Renal cortical epithelial cell (primary cell): ENCODE data around the gene OR51A4. TPM values are rescaled to one million over a fixed set of nuclear protein-coding genes. Genes with fewer than 3 reads are reported as not detected.
A peak's percentile ranks its signal among the peaks of the same experiment; 100 is the strongest.
"Not testable (repeated sequence)": the region's sequence is repeated elsewhere in the genome, so short reads cannot be mapped to it uniquely, and the experiment has no call there.

ENCODE experiments used
- DNase-seq: peaks from one replicate; pipeline ENCODE4 v3.0.0-alpha.2; 2011; ENCODE audit warnings: low read depth
- total RNA-seq: library from RNA; depleted of rRNA; stranded (reverse); fragments of >200 nt; gene quantifications from 2 replicates; pipeline ENCODE4 v1.2.3, GENCODE V29; 2014

Gene OR51A4
- total RNA-seq, result not detected in 2 replicates

GRCh38 chr11:4947505-4947904 is at the start of gene OR51A4:
OR51A4 (minus strand) TSS chr11:4947605; CDS start chr11:4947100, 505 bp downstream.
- no peak for DNase-seq

- no peak for DNase-seq
Measured at GRCh38 chr11:4994551-4994950, 47.1 kb upstream of the OR51A4 start, which contains the start of gene OR51L1. OR51L1 (plus strand) TSS chr11:4994851; CDS start chr11:4998983, 4,132 bp downstream.

DNA sequence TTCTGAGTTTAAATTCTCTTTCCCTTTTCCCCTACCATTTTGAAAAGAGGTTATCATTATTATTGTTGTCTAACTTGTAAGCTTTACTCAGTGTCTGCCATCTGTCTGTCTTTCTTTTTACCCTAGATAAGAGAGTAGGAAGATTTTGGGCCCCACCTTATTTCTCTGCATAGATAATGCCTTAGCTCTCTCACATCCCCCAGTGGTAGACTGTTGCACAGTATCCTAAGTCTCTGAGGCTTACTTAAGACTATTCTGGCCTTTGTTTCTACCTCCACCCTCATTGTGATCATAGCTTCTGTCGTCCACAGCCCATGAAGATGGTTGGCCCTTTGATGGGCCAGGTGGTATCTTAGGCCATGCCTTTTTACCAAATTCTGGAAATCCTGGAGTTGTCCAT is 43.7 kb upstream of the OR51A4 start:
- DNase-seq, result peak; percentile 20

DNA sequence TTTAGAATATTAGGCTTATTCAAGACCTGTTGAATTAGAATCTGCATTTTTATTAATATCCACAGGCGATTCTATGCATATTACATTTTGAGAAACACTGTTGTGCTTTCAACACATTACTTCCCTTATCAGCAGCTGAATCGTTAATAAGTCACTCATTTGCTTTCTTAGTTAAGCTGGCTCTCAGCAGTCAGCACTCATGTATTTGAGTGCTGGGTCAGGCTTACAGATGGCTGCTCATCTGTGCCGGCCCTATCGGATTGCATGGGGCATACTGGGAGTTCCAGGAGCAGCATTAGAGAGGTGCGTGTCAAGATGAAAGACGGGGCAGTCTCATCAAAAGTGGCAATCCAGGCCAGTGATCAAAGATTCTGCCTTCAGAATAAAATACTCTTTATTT is 36.4 kb upstream of the OR51A4 start:
- DNase-seq, result peak; percentile 87

DNA sequence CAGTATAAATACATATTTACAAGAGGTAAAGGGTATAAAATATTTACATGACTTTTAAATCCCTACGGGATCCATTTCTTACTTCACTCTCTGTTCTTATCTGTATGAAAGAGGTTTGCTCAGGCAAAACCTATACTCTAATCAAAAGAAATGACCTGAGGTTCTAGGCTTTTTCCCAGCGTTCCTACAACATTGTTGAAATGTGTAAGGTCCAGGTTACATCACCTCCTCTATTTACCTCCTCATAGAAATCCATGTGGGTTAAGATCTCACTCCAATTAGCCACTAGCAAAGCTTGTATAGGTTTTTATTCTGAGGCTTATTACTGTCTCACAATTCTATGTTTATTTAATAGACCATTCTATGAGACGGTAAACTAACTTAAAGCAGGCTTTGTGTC is 35.3 kb upstream of the OR51A4 start:
- no peak for DNase-seq

DNA sequence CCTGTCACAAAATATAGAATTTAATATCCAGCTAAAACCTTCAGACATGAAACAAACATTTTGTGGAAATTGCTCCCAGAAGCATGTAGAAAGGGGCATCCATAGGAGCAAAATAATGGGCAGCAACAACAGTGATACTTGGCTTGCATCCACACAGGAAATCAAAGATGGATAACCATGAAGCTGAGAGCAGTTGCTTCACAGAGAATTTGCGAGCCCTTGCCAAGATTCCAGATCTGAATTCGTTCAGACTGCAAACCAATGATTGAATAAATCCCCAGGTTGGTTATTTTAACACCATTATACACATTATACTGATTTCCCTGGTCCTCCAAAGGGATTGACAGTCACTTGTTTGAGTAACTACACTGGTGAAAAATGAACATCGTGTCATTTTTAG is 31.6 kb upstream of the OR51A4 start:
- no peak for DNase-seq

GRCh38 chr11:4975436-4975835 is 28.0 kb upstream of the OR51A4 start:
- DNase-seq, result peak; percentile 34

DNA sequence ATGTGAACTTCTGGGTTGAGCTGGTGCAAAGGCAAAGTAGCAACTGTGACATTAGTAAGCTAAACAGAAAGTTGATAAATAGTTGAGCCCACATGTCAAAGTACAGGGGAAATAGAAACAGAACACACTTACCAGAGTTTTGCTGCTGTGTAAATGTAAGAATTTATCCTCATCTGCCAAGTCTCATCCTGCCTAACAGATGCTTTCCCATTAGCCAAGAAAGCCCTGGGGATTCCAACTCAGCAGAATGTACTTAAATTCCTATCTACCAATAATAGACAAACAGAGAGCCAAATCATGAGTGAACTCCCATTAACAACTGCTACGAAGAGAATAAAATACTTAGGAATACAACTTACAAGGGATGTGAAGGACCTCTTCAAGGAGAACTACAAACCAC is 15.4 kb upstream of the OR51A4 start:
- DNase-seq, result no peak

GRCh38 chr11:4960877-4961276 is 13.5 kb upstream of the OR51A4 start:
- no peak for DNase-seq

- DNase-seq, result no peak
Measured at GRCh38 chr11:4957396-4957795, 10.0 kb upstream of the OR51A4 start.

- not testable (repeated sequence) for DNase-seq
Measured at GRCh38 chr11:4955613-4956012, 8.2 kb upstream of the OR51A4 start, which contains the start of gene OR51A2. OR51A2 (minus strand) TSS chr11:4955713; CDS start chr11:4955713, 0 bp downstream.

GRCh38 chr11:4936745-4937144 is 10.7 kb downstream of the OR51A4 start:
- no peak for DNase-seq

DNA sequence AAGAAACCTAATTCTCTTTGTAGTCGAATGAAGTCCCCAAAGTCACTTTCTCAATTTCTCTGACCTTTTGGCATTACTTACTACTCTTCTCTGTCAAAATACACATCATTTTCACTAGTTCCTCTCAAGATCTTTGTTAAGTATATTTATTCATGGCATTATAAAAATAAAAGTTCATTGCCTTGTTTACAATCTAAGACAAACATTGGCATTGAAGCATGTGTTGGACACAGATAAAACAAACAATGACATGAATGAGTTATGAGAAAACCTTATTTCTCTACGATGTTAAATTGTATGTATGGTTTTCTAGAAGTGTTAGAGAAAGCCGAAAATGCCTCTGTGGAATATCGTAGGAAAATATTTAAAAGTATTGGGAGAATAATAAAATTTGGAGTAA is 14.7 kb downstream of the OR51A4 start:
- no peak for DNase-seq

DNA sequence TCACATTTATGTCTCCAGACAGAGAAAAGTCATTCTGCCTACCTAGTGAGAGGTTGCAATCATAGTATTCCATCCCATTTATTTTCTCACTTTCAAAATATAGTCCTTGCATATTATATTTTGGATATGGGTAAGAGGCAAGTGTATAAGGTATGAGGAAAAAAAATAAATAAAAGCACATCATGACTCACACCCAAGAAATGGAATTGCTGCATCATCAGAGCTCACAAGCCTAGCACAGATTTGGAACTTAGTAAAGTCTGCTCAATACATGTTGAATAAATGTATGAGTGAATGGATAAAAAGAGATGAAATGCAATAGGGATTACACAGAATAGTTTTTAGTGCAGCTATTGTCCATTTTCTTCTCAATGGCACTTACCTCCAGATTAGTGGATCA is 20.8 kb downstream of the OR51A4 start:
- DNase-seq, result peak; percentile 8

DNA sequence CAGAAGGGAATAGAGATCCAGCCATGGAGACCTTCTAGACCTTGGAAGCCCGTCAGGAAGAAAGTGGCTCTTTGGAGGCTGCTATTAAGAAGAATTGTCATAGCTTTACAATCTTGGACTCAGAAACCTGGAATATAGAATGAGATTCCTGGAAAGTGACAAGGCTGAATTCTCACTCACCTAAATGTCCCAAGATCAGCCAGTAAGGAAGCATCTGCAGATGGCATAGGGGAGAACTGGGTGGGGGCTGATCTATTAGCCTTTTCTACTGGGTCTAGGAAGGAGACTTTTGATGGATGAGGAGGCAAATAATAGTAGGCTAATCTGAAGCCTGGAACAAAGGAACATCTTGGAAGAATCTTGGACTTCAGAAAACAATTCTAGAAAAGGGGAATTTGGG is 23.2 kb downstream of the OR51A4 start, which contains the start of gene OR51G1:
Gene OR51G1 (minus strand): TSS at position 101 of the 400 bp plus-strand sequence. CDS start 0 bp downstream, at position 101.
- no peak for DNase-seq

- DNase-seq, result no peak
Measured at GRCh38 chr11:4922304-4922703, 25.1 kb downstream of the OR51A4 start.

- peak; percentile 48 for DNase-seq
Measured at GRCh38 chr11:4921796-4922195, 25.6 kb downstream of the OR51A4 start.

DNA sequence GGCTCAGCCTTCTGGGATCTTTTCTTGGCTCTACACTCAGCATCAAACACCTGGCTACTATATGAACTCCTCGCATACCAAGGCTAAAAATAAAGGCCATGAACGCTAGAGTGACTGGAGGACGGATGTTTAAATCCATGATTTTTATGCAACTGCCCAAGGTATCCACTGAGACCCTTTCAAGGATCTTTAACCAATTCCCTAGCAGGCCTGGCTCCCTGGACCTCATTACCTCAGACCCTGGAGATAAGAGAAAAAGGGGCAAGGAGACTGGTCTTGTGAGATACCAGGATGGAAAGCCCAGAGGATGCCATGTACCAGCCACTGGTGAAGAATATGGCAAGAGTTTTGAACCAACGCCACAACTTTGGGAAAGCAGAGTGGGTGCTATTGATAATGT is 28.2 kb downstream of the OR51A4 start, which contains the start of gene OR51G2:
Gene OR51G2 (minus strand): TSS at position 101 of the 400 bp plus-strand sequence. CDS start 3,687 bp downstream, outside the sequence.
- no peak for DNase-seq

GRCh38 chr11:4916581-4916980 is 30.8 kb downstream of the OR51A4 start:
- DNase-seq, result peak; percentile 73

- no peak for DNase-seq
Measured at GRCh38 chr11:4903484-4903883, 43.9 kb downstream of the OR51A4 start, which contains the start of gene OR51A7. OR51A7 (plus strand) TSS chr11:4903783; CDS start chr11:4907370, 3,587 bp downstream.
